Measurements from ENCODE around the gene SDK1.

GRCh38 chr7:4169455-4169854, 868.4 kb downstream of the SDK1 start:
- TF ChIP-seq CTCF (IDR thresholded peaks at IDR 0.05 in 4 of 5, conservative IDR thresholded peaks at IDR 0.05 in 1 of 5) (no peak), POLR2A (IDR thresholded peaks at IDR 0.05) (no peak)
